ENCODE results near the gene FNDC7. TPM values are rescaled to one million over a fixed set of nuclear protein-coding genes. Genes with fewer than 3 reads are reported as not detected.

Gene FNDC7
- total and polyA plus RNA-seq, 2 donors (not counting 3 experiments of a cell fraction or from before 2014, with no cell fraction given), result not detected

GRCh38 chr1:108753363-108753762 lies 40.7 kb downstream of the FNDC7 start:
- Histone ChIP-seq H3K4me1 (ENCODE audit: control insufficient read depth, extremely low read depth, insufficient read depth, low read length) (peaks cover 8% of the 10 kb centered on the region), H3K36me3 (ENCODE audit: control insufficient read depth in 2 of 2, extremely low read depth in 1 of 2, insufficient read depth in 2 of 2, low read length in 2 of 2) (peaks cover 0 to 15% of the 10 kb centered on the region in 2 experiments), H3K27me3 (ENCODE audit: control insufficient read depth in 2 of 2, insufficient read depth in 2 of 2, low read length in 2 of 2) (no peaks in the 10 kb centered on the region), H3K79me2 (ENCODE audit: control insufficient read depth, insufficient read depth, low read length) (peaks cover 21% of the 10 kb centered on the region), H3K9me1 (replicated peaks; ENCODE audit: control insufficient read depth, extremely low read depth, insufficient read depth, low read length) (no peaks in the 10 kb centered on the region), H2AFZ (ENCODE audit: low read depth, low read length) (no peak overlapping the region), H3K9me3 (replicated peaks; ENCODE audit: control insufficient read depth, insufficient read depth, low read length) (no peaks in the 10 kb centered on the region), H3K4me3 (replicated peaks in 1 of 3; ENCODE audit: insufficient read depth in 1 of 3, low read depth in 1 of 3, low read length in 3 of 3) (no peak overlapping the region), H4K20me1 (replicated peaks; ENCODE audit: control insufficient read depth, extremely low read depth, insufficient read depth, low read length) (no peaks in the 10 kb centered on the region), H3K27ac (ENCODE audit: insufficient read depth, low read depth, low read length) (no peak overlapping the region), H3K9ac (replicated peaks; ENCODE audit: extremely low read depth, insufficient read depth, low read length) (no peak overlapping the region), H3K4me2 (ENCODE audit: insufficient read depth, low read length) (no peak overlapping the region)
- POLR2A ChIA-PET, result no interaction called here
- CTCF ChIA-PET, result interaction anchor here (1.0 to 1.2 kb wide), 3 partner anchors 13 to 145 kb away, joined by 3 to 4 read pairs (median 4); no protein-coding TSS in a partner anchor
- TF ChIP-seq JUN (IDR thresholded peaks at IDR 0.05; ENCODE audit: borderline replicate concordance, insufficient read depth, insufficient read length, low read depth) (no peak), MAX (IDR thresholded peaks at IDR 0.05; ENCODE audit: insufficient read depth, insufficient read length) (no peak), POLR2AphosphoS5 (IDR thresholded peaks at IDR 0.05; ENCODE audit: insufficient read depth, low read depth, low read length) (no peak), MYC (IDR thresholded peaks at IDR 0.05; ENCODE audit: low read depth, low read length) (no peak), EZH2 (IDR thresholded peaks at IDR 0.05; ENCODE audit: borderline replicate concordance, low read depth, low read length, severe bottlenecking) (no peak), GATA2 (IDR thresholded peaks at IDR 0.05; ENCODE audit: insufficient read depth, insufficient read length, low read depth, low read length) (no peak), FOS (IDR thresholded peaks at IDR 0.05; ENCODE audit: borderline replicate concordance, insufficient read depth, low read length) (no peak), POLR2A (IDR thresholded peaks at IDR 0.05; ENCODE audit: low read depth, low read length) (no peak)
- TF ChIP-seq, protein P1, sequence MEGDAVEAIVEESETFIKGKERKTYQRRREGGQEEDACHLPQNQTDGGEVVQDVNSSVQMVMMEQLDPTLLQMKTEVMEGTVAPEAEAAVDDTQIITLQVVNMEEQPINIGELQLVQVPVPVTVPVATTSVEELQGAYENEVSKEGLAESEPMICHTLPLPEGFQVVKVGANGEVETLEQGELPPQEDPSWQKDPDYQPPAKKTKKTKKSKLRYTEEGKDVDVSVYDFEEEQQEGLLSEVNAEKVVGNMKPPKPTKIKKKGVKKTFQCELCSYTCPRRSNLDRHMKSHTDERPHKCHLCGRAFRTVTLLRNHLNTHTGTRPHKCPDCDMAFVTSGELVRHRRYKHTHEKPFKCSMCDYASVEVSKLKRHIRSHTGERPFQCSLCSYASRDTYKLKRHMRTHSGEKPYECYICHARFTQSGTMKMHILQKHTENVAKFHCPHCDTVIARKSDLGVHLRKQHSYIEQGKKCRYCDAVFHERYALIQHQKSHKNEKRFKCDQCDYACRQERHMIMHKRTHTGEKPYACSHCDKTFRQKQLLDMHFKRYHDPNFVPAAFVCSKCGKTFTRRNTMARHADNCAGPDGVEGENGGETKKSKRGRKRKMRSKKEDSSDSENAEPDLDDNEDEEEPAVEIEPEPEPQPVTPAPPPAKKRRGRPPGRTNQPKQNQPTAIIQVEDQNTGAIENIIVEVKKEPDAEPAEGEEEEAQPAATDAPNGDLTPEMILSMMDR (IDR thresholded peaks at IDR 0.05; ENCODE audit: extremely low read depth in 1 of 2, insufficient read depth in 1 of 2, low read depth in 1 of 2, low read length in 2 of 2), result no peak
- FAIRE-seq (no peak), DNase-seq (ENCODE audit: low read depth, low spot score) (no peak)
- dilution Hi-C loops (cut with MboI; ENCODE audit: extremely low pct_ligation_motif_present, low sequenced_read_pairs) (no loop called here), intact Hi-C loops (cut with micrococcal nuclease) (no loop called here)
- BruUV-seq (replicated peaks), result no TSS peak
